ENCODE data around the gene TBCC.
A peak's percentile ranks its signal among the peaks of the same experiment; 100 is the strongest.
"Not testable (repeated sequence)": the region's sequence is repeated elsewhere in the genome, so short reads cannot be mapped to it uniquely, and the experiment has no call there.

TBCC gene

DNA sequence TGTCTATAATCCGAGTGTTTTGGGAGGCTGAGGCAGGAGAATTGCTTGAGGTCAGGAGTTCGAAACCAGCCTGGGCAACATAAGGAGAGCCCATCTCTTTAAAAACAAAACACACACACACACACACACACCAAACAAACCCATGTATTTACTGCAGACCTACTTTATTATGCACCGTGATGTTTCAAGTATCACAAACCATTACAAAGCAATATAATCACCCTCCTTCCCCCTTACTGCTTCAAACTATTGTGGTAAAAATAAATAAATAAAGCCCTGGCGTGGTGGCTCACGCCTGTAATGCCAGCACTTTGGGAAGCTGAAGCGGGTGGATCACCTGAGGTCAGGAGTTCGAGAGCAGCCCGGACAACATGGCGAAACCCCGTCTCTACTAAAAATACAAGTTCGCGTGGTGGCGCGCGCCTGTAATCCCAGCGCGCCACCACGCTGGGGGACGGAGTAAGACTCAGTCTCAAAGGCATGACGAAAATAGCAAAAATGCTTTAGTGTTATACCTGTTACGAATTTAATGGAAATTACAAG lies 1.5 kb downstream of the TBCC start:
- no peak for TF ChIP-seq JUND (IDR thresholded peaks at IDR 0.05; ENCODE audit: low read depth)
- DNase-seq (ENCODE audit: low read depth in 1 of 2, low spot score in 1 of 2) = no peak
- in situ Hi-C loops (cut with HindIII; ENCODE audit: low pct_unique_long_range_greater_than_20kb, low sequenced_read_pairs) = no loop called here

DNA sequence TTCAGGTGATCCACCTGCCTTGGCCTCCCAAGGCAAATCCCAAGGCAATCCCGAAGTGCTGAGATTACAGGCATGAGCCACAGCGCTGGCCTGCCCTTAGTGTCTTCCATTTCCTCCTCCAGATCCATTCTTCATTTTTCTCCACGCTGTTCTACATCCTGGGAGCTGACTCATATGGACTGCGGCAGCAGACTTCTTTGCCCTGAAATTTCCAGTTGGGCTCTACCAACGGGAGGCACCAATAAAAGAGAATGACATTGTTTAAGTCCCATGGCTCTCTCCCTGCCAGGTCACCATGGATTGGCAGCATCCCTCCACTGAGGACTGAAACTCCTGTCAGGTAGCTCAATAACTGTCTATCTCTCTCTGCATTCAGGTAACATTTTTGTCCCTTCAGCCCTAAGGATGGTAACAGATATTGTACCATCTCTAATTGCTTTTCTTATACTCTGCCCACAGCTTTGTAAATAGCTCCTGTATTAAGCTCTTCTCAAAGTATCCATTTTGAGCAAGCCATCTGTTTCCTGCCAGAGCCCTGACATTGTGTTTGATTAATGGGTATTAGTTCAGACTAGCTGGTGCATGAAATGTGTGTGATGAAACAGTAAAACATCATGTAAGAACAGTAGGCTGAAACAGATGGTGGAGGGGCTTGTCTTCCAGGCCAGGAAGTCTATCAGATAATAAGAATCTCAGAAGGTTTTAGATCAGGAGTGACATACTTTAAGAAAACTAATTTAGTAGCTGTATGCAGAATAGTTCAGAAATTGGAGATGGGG lies 3.6 kb downstream of the TBCC start:
- no peak for DNase-seq (ENCODE audit: low read depth in 1 of 2, low spot score in 1 of 2)
- in situ Hi-C loops (cut with HindIII; ENCODE audit: low pct_unique_long_range_greater_than_20kb, low sequenced_read_pairs) = no loop called here
- no peak for TF ChIP-seq JUND (IDR thresholded peaks at IDR 0.05; ENCODE audit: low read depth)

DNA sequence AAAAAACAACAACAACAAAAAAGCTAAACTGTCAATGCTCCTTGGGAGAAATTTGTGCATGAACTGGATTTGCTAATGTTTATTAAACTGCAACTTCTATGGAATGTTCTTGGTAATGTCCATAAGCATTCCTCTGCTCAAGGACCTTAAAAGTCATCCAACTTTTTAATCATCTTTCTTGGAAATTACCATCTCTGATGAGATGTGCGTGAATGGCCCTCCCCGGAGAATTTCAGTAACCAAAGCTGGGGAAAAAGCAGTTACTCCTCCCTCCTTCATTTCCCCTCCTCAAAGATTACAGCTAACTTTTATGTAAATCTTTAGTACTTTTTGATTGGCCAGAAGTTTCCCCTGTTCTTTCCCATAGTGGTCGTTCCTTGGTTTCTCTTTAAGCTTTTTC lies 5.2 kb downstream of the TBCC start:
- in situ Hi-C loops (cut with HindIII; ENCODE audit: low pct_unique_long_range_greater_than_20kb, low sequenced_read_pairs) = no loop called here

DNA sequence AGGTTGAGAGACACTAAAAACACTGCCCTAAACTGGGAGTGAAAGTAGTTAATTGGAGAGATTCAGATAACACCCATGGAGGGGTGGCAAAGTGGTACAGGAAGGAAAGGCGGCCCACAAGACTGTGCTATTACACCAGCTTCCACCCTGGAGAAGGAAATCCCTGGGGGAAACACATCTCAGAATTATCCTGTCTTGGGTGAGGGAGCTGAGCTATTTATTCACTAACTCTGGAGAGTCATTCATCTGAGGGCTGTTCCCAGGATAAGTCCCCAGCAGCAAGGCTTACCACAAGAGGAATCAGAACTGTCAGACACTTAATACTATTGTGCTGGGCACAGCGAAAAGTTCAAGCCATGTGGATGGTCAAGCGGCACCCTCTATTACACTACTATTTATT lies 9.9 kb downstream of the TBCC start:
- no peak for TF ChIP-seq JUND (IDR thresholded peaks at IDR 0.05; ENCODE audit: low read depth)
- in situ Hi-C loops (cut with HindIII; ENCODE audit: low pct_unique_long_range_greater_than_20kb, low sequenced_read_pairs) = no loop called here
- DNase-seq (ENCODE audit: low read depth in 1 of 2, low spot score in 1 of 2) = no peak

More for the DNA sequence above, 5.2 kb downstream of the TBCC start:
- no peak for TF ChIP-seq JUND (IDR thresholded peaks at IDR 0.05; ENCODE audit: low read depth)
- DNase-seq (ENCODE audit: low read depth in 1 of 2, low spot score in 1 of 2) = no peak

DNA sequence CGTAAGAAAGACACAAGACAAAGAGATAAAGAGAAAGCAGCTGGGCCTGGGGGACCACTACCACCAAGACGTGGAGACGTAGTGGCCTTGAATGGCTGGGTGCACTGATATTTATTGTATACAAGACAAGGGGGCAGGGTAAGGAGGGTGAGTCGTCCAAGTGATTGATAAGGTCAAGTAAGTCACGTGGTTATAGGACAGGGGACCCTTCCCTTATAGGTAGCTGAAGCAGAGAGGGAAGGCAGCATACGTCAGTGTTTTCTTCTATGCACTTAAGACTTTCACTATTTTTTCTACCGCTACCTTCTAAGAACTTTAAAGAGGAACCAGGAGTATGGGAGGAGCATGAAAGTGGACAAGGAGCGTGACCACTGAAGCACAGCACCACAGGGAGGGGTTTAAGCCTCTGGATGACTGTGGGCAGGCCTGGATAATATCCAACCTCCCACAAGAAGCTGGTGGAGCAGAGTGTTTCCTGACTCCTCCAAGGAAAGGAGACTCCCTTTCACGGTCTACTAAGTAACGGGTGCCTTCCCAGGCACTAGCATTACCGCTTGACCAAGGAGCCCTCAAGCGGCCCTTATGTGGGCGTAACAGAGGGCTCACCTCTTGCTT lies 11.9 kb downstream of the TBCC start:
- in situ Hi-C loops (cut with HindIII; ENCODE audit: low pct_unique_long_range_greater_than_20kb, low sequenced_read_pairs); DNase-seq (ENCODE audit: low read depth in 1 of 2, low spot score in 1 of 2): not testable (repeated sequence)

DNA sequence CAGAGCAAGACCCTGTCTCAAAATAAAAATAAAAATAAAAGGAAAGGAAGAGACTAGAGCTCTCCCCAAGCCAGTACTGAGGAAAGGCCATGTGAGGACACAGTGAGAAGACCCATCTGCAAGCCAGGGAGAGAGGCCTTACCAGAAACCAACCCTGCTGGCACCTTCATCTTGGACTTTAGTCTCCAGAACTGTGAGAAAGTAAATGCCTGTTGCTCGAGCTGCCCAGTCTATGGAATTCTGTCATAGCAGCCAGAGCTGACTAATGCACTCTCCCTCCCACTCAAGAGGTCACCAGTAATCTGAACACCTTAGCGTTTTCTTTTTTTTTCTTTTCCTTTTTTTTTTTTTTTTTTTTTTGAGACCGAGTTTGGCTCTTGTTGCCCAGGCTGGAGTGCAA lies 16.2 kb downstream of the TBCC start:
- in situ Hi-C loops (cut with HindIII; ENCODE audit: low pct_unique_long_range_greater_than_20kb, low sequenced_read_pairs) = no loop called here
- TF ChIP-seq JUND (IDR thresholded peaks at IDR 0.05; ENCODE audit: low read depth) = no peak
- DNase-seq (ENCODE audit: low read depth in 1 of 2, low spot score in 1 of 2) = no peak

DNA sequence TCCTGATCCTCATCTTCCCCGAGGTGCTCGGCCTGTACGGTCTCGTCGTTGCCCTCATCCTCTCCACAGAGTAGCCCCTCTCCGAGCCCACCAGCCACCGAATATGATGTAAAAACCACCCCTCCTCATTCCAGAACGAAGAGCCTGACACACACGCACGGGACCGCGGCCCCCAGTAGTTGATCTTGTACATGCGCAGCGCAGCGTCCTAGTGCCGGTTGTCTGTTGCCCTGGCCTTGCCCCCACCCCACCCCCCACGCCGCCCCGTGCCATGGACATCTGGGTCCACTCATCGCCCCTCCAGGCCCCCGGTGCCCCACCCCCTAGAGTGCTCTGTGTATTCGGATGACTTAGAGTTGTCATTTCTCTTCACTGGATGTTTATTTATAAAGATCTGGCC lies 18.3 kb downstream of the TBCC start:
- no peak for TF ChIP-seq JUND (IDR thresholded peaks at IDR 0.05; ENCODE audit: low read depth)
- no peak for DNase-seq (ENCODE audit: low read depth in 1 of 2, low spot score in 1 of 2)
- in situ Hi-C loops (cut with HindIII; ENCODE audit: low pct_unique_long_range_greater_than_20kb, low sequenced_read_pairs) = no loop called here

DNA sequence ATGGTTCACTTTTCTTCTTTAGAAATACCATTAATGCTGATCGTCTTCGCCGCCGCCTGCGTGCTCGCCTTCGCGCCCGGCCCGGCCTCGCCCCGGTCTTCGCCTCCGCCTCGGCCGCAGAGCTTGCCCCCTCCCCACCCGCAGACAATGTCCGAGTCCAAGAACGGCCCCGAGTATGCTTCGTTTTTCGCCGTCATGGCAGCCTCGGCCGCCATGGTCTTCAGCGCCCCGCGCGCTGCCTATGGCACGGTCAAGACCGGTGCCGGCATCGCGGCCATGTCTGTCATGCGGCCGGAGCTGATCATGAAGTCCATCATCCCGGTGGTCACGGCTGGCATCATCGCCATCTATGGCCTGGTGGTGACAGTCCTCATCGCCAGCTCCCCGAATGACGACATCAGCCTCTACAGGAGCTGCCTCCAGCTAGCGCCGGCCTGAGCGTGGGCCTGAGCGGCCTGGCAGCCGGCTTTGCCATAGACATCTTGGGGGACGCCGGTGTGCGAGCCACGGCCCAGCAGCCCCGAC lies 18.8 kb downstream of the TBCC start:
- in situ Hi-C loops (cut with HindIII; ENCODE audit: low pct_unique_long_range_greater_than_20kb, low sequenced_read_pairs) = no loop called here
- no peak for TF ChIP-seq JUND (IDR thresholded peaks at IDR 0.05; ENCODE audit: low read depth)
- DNase-seq (ENCODE audit: low read depth in 1 of 2, low spot score in 1 of 2) = no peak

DNA sequence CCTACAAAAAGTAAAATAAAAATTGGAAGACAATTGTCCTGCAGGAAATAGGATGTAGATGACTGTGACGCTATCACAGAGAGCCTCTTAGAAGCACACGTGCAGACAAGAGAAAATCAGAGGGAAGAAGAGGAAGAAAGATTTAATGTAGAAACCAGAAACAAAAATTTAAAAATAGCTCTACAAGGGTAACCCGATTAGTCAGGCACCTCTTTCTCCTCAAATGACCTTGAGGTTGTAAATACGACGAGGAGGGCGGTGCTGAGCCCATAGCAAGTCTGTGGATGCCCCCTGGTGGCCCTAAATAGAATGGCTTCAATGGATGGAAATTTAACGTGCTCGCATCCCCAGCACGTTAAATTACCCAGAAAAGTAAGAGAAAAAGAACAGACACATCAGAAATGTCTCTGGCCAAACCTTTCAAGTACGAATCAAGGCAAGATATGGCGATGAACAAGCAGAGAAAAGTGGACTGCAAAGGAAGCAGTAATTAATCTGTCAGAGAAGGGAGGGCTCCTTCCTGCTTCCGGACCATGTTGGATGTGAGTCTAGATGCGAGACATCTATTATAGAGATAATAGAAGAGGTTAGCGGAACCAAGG lies 19.3 kb downstream of the TBCC start:
- no peak for TF ChIP-seq JUND (IDR thresholded peaks at IDR 0.05; ENCODE audit: low read depth)
- peak; percentile 83 to 92 for DNase-seq (ENCODE audit: low read depth in 1 of 2, low spot score in 1 of 2)
- in situ Hi-C loops (cut with HindIII; ENCODE audit: low pct_unique_long_range_greater_than_20kb, low sequenced_read_pairs) = no loop called here

DNA sequence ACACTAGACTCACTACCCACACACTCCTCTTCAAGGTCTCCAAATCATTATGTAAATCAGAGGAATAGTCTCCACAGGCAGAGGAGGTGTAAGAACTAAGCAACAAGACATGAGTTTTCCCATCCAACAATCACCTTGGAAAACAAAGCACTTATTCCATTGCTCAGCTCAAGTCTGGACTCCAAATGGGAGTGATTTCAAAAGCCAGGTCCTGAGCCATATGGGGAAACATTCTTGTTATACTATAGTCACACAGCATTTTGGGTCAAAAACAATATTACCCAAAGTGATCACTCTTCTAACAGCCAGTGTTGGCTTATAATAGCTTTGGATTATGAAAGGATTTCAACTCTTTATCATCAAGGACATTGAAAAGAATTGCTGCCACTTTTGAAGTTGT lies 19.9 kb downstream of the TBCC start:
- no peak for DNase-seq (ENCODE audit: low read depth in 1 of 2, low spot score in 1 of 2)
- TF ChIP-seq JUND (IDR thresholded peaks at IDR 0.05; ENCODE audit: low read depth) = no peak
- in situ Hi-C loops (cut with HindIII; ENCODE audit: low pct_unique_long_range_greater_than_20kb, low sequenced_read_pairs) = no loop called here

DNA sequence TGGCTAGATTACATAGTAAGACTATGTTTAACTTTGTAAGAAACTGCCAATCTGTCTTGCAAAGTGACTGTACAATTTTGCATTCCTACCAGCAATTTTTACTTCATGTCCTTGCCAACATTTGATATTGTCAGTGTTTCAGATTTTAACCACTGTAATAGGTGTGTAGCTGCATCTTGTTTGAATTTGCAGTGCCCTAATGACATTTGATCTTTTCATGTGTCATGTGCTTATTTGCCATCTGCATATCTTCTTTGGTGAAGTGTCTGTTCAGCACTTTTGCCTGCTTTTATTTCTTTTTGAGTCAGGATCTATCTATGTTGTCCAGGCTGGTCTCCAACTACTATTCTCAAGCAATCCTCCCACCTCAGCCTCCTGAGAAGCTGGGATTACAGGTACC lies 21.1 kb downstream of the TBCC start:
- TF ChIP-seq JUND (IDR thresholded peaks at IDR 0.05; ENCODE audit: low read depth) = no peak

DNA sequence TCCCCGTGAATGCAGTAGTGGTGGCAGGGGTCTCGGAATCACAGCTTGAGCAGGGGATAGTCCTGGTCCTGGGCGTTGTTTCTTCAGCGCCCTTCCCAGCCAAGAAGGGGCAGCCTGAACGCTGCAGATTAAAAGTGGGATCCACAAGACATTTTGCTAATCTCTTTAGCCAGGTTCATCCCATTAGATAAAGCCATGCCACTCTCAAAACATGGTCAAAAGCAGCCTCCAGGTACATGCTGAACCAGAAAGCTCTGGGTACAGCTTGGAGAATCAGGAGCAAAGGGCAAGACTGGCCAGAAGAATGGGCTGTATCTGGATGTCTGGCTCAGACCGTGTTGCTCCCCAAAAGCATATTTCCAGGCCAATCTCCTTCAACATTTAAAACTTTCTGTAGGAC lies 23.4 kb downstream of the TBCC start, which contains the start of gene PRPH2:
Gene PRPH2, minus strand, starts transcription at position 101 of the 400 bp plus-strand sequence. CDS start 263 bp downstream, outside the sequence.
- DNase-seq (ENCODE audit: low read depth in 1 of 2, low spot score in 1 of 2) = no peak
- TF ChIP-seq JUND (IDR thresholded peaks at IDR 0.05; ENCODE audit: low read depth) = no peak
- in situ Hi-C loops (cut with HindIII; ENCODE audit: low pct_unique_long_range_greater_than_20kb, low sequenced_read_pairs) = no loop called here

More for the DNA sequence above, 21.1 kb downstream of the TBCC start:
- no peak for DNase-seq (ENCODE audit: low read depth in 1 of 2, low spot score in 1 of 2)
- in situ Hi-C loops (cut with HindIII; ENCODE audit: low pct_unique_long_range_greater_than_20kb, low sequenced_read_pairs) = no loop called here

DNA sequence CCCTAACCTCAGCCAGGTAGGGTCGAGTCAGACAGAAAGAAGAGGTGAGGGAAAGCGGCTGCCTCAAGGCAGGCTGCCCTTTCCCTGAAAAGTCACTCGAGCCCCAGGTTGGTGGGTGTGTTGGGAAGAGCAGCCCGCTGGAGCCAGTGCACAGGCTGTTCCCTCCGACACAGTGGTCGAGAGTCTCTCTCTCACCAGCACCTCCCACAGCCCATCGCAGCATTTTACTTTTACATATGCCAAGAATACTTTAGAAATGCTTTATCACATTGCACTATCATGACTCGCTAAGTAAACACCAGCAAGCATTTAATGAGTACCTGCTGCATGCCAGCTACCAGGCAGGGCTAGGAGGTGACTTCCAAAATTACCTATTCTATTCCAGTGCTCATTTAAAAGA lies 25.2 kb downstream of the TBCC start:
- DNase-seq (ENCODE audit: low read depth in 1 of 2, low spot score in 1 of 2) = no peak
- no peak for TF ChIP-seq JUND (IDR thresholded peaks at IDR 0.05; ENCODE audit: low read depth)
- in situ Hi-C loops (cut with HindIII; ENCODE audit: low pct_unique_long_range_greater_than_20kb, low sequenced_read_pairs) = no loop called here

All from T47D (cell line).